CD4-positive, alpha-beta T cell treated with Interleukin-10 for 1 hour (primary cell): ENCODE measurements around the gene PHTF2.

Source experiments
- DNase-seq: peaks from one replicate; pipeline ENCODE4 v3.0.0-alpha.2; 2020

Gene PHTF2

GRCh38 chr7:78002715-78003114 lies 204.1 kb downstream of the PHTF2 start:
- no peak for DNase-seq

- no peak for DNase-seq
Measured at GRCh38 chr7:78006063-78006755, 207.6 kb downstream of the PHTF2 start.
